ENCODE data around the gene CHST12.

Gene CHST12

GRCh38 chr7:2403014-2403717 is at the start of gene CHST12:
Gene CHST12, plus strand, starts transcription at chr7:2403611. Its CDS starts 29,029 bp downstream, at chr7:2432640.
- Mint-ChIP-seq H3K4me3 (peak within 1 kb of the TSS; percentile 90), H3K27ac (peak within 1 kb of the TSS; percentile 90), H3K4me1 (ENCODE audit: low read depth) (peaks cover 47% of the 10 kb centered on the region), H3K27me3 (no peaks in the 10 kb centered on the region), H3K9me3 (ENCODE audit: low read depth) (no peaks in the 10 kb centered on the region), H3K36me3 (no peaks in the 10 kb centered on the region)

GRCh38 chr7:2353936-2354185 is 49.5 kb upstream of the CHST12 start:
- Mint-ChIP-seq H3K36me3 (peaks cover 6% of the 10 kb centered on the region), H3K9me3 (ENCODE audit: low read depth) (no peaks in the 10 kb centered on the region), H3K27ac (peak overlapping the region; percentile 99)

GRCh38 chr7:2354186-2354938 is 49.0 kb upstream of the CHST12 start, which contains the start of gene EIF3B:
Gene EIF3B, plus strand, starts transcription at chr7:2354827. Its CDS starts 95 bp downstream, at chr7:2354922.
- Mint-ChIP-seq H3K27ac (peak within 1 kb of the TSS; percentile 99), H3K4me1 (ENCODE audit: low read depth) (peaks cover 30% of the 10 kb centered on the region), H3K27me3 (no peaks in the 10 kb centered on the region), H3K9me3 (ENCODE audit: low read depth) (no peaks in the 10 kb centered on the region), H3K36me3 (peaks cover 6% of the 10 kb centered on the region), H3K4me3 (peak within 1 kb of the TSS; percentile 93)

More at GRCh38 chr7:2353936-2354185, 49.5 kb upstream of the CHST12 start:
- Mint-ChIP-seq H3K4me3 (peak overlapping the region; percentile 89), H3K27me3 (no peaks in the 10 kb centered on the region), H3K4me1 (ENCODE audit: low read depth) (peaks cover 25% of the 10 kb centered on the region)

- Mint-ChIP-seq H3K9me3 (ENCODE audit: low read depth) (no peaks in the 10 kb centered on the region), H3K4me1 (ENCODE audit: low read depth) (peaks cover 38% of the 10 kb centered on the region), H3K27ac (peak overlapping the region; percentile 89), H3K27me3 (no peaks in the 10 kb centered on the region), H3K36me3 (peaks cover 6% of the 10 kb centered on the region), H3K4me3 (peak overlapping the region; percentile 93)
Measured at GRCh38 chr7:2354939-2355704, 48.3 kb upstream of the CHST12 start.

GRCh38 chr7:2355705-2356008 is 47.8 kb upstream of the CHST12 start:
- Mint-ChIP-seq H3K36me3 (peaks cover 6% of the 10 kb centered on the region), H3K9me3 (ENCODE audit: low read depth) (no peaks in the 10 kb centered on the region), H3K27ac (peak overlapping the region; percentile 89), H3K27me3 (no peaks in the 10 kb centered on the region), H3K4me1 (ENCODE audit: low read depth) (peaks cover 43% of the 10 kb centered on the region), H3K4me3 (peak overlapping the region; percentile 93)

- Mint-ChIP-seq H3K27ac (peak overlapping the region; percentile 67), H3K4me1 (ENCODE audit: low read depth) (peaks cover 45% of the 10 kb centered on the region), H3K4me3 (peak overlapping the region; percentile 93), H3K36me3 (peaks cover 8% of the 10 kb centered on the region), H3K27me3 (no peaks in the 10 kb centered on the region), H3K9me3 (ENCODE audit: low read depth) (no peaks in the 10 kb centered on the region)
Measured at GRCh38 chr7:2357165-2357564, 46.2 kb upstream of the CHST12 start.

GRCh38 chr7:2357571-2357970 is 45.8 kb upstream of the CHST12 start:
- H3K27ac Mint-ChIP-seq: peak overlapping the region; percentile 67
- H3K4me1 Mint-ChIP-seq (ENCODE audit: low read depth): peaks cover 48% of the 10 kb centered on the region
- peak overlapping the region; percentile 93 for H3K4me3 Mint-ChIP-seq
- H3K9me3 Mint-ChIP-seq (ENCODE audit: low read depth): no peaks in the 10 kb centered on the region
- H3K36me3 Mint-ChIP-seq: peaks cover 8% of the 10 kb centered on the region
- H3K27me3 Mint-ChIP-seq: no peaks in the 10 kb centered on the region

- Mint-ChIP-seq H3K4me1 (ENCODE audit: low read depth) (peaks cover 46% of the 10 kb centered on the region), H3K27me3 (no peaks in the 10 kb centered on the region), H3K27ac (peak overlapping the region; percentile 64), H3K4me3 (peak overlapping the region; percentile 54), H3K9me3 (ENCODE audit: low read depth) (no peaks in the 10 kb centered on the region), H3K36me3 (peaks cover 8% of the 10 kb centered on the region)
Measured at GRCh38 chr7:2358968-2359527, 44.4 kb upstream of the CHST12 start.

GRCh38 chr7:2359610-2360009 is 43.8 kb upstream of the CHST12 start:
- Mint-ChIP-seq H3K9me3 (ENCODE audit: low read depth) (no peaks in the 10 kb centered on the region), H3K4me3 (peak overlapping the region; percentile 54), H3K27ac (peak overlapping the region; percentile 64), H3K4me1 (ENCODE audit: low read depth) (peaks cover 46% of the 10 kb centered on the region), H3K27me3 (no peaks in the 10 kb centered on the region), H3K36me3 (peaks cover 8% of the 10 kb centered on the region)

- peaks cover 45% of the 10 kb centered on the region for H3K4me1 Mint-ChIP-seq (ENCODE audit: low read depth)
- no peaks in the 10 kb centered on the region for H3K9me3 Mint-ChIP-seq (ENCODE audit: low read depth)
- peak overlapping the region; percentile 23 for H3K4me3 Mint-ChIP-seq
- no peaks in the 10 kb centered on the region for H3K27me3 Mint-ChIP-seq
- H3K36me3 Mint-ChIP-seq: peaks cover 8% of the 10 kb centered on the region
- H3K27ac Mint-ChIP-seq: no peak overlapping the region
Measured at GRCh38 chr7:2360796-2361195, 42.6 kb upstream of the CHST12 start.

GRCh38 chr7:2362385-2363088 is 40.9 kb upstream of the CHST12 start:
- peaks cover 33% of the 10 kb centered on the region for H3K4me1 Mint-ChIP-seq (ENCODE audit: low read depth)
- no peaks in the 10 kb centered on the region for H3K27me3 Mint-ChIP-seq
- H3K9me3 Mint-ChIP-seq (ENCODE audit: low read depth): no peaks in the 10 kb centered on the region
- no peak overlapping the region for H3K27ac Mint-ChIP-seq
- peaks cover 4% of the 10 kb centered on the region for H3K36me3 Mint-ChIP-seq
- H3K4me3 Mint-ChIP-seq: no peak overlapping the region

- Mint-ChIP-seq H3K4me3 (no peak overlapping the region), H3K9me3 (ENCODE audit: low read depth) (no peaks in the 10 kb centered on the region), H3K27ac (no peak overlapping the region), H3K4me1 (ENCODE audit: low read depth) (no peaks in the 10 kb centered on the region), H3K27me3 (no peaks in the 10 kb centered on the region), H3K36me3 (no peaks in the 10 kb centered on the region)
Measured at GRCh38 chr7:2369139-2369538, 34.3 kb upstream of the CHST12 start.

GRCh38 chr7:2371329-2371728 is 32.1 kb upstream of the CHST12 start:
- Mint-ChIP-seq H3K27ac (no peak overlapping the region), H3K9me3 (ENCODE audit: low read depth) (no peaks in the 10 kb centered on the region), H3K36me3 (no peaks in the 10 kb centered on the region), H3K4me1 (ENCODE audit: low read depth) (no peaks in the 10 kb centered on the region), H3K27me3 (no peaks in the 10 kb centered on the region), H3K4me3 (no peak overlapping the region)

- no peak overlapping the region for H3K27ac Mint-ChIP-seq
- H3K36me3 Mint-ChIP-seq: no peaks in the 10 kb centered on the region
- H3K9me3 Mint-ChIP-seq (ENCODE audit: low read depth): no peaks in the 10 kb centered on the region
- H3K27me3 Mint-ChIP-seq: no peaks in the 10 kb centered on the region
- peaks cover 4% of the 10 kb centered on the region for H3K4me1 Mint-ChIP-seq (ENCODE audit: low read depth)
- no peak overlapping the region for H3K4me3 Mint-ChIP-seq
Measured at GRCh38 chr7:2372724-2373123, 30.7 kb upstream of the CHST12 start.
